ENCODE measurements around the gene TPST2. TPM values are rescaled to one million over a fixed set of nuclear protein-coding genes. Genes with fewer than 3 reads are reported as not detected.

Gene TPST2
- total RNA-seq, 3 donors from 2014 or later = 32.5 to 45.4 (median 38.8) TPM

- ATAC-seq (peak in 1 of 2 donors; percentile 2), DNase-seq (no peak)
- Mint-ChIP-seq H3K4me3 (peak overlapping the region; percentile 95), H3K27me3 (ENCODE audit: low read depth) (no peaks in the 10 kb centered on the region), H3K36me3 (ENCODE audit: insufficient read depth) (peaks cover 19% of the 10 kb centered on the region), H3K9me3 (no peaks in the 10 kb centered on the region), H3K4me1 (ENCODE audit: low read depth) (peaks cover 57% of the 10 kb centered on the region)
Observed at GRCh38 chr22:26484360-26484706, 105.6 kb downstream of the TPST2 start.

GRCh38 chr22:26483439-26484359 lies 106.2 kb downstream of the TPST2 start, which contains the start of the genes HPS4 and SRRD:
Gene HPS4 (minus strand): TSS chr22:26483783. CDS start chr22:26481762, 2,021 bp downstream.
Gene SRRD (plus strand): TSS chr22:26483877. CDS start chr22:26483891, 14 bp downstream.
- H3K36me3 Mint-ChIP-seq (ENCODE audit: insufficient read depth) = peaks cover 13% of the 10 kb centered on the region
- DNase-seq = peak; percentile 93
- peak; percentile 83 to 90 for ATAC-seq
- H3K4me3 Mint-ChIP-seq = peak within 1 kb of the TSS; percentile 95
- H3K27me3 Mint-ChIP-seq (ENCODE audit: low read depth) = no peaks in the 10 kb centered on the region
- no peaks in the 10 kb centered on the region for H3K9me3 Mint-ChIP-seq
- peaks cover 63% of the 10 kb centered on the region for H3K4me1 Mint-ChIP-seq (ENCODE audit: low read depth)

- no peak for ATAC-seq
- H3K27me3 Mint-ChIP-seq (ENCODE audit: low read depth) = no peaks in the 10 kb centered on the region
- peaks cover 7% of the 10 kb centered on the region for H3K36me3 Mint-ChIP-seq (ENCODE audit: insufficient read depth)
Observed at GRCh38 chr22:26483043-26483438, 106.9 kb downstream of the TPST2 start.

GRCh38 chr22:26482161-26482560 lies 107.8 kb downstream of the TPST2 start:
- H3K36me3 Mint-ChIP-seq (ENCODE audit: insufficient read depth) = peaks cover 13% of the 10 kb centered on the region
- H3K9me3 Mint-ChIP-seq = no peaks in the 10 kb centered on the region
- H3K4me3 Mint-ChIP-seq = peak overlapping the region; percentile 95
- DNase-seq (no peak), ATAC-seq (no peak)
- H3K27me3 Mint-ChIP-seq (ENCODE audit: low read depth) = no peaks in the 10 kb centered on the region
- peaks cover 72% of the 10 kb centered on the region for H3K4me1 Mint-ChIP-seq (ENCODE audit: low read depth)

More at GRCh38 chr22:26483043-26483438, 106.9 kb downstream of the TPST2 start:
- Mint-ChIP-seq H3K4me1 (ENCODE audit: low read depth) (peaks cover 64% of the 10 kb centered on the region), H3K9me3 (no peaks in the 10 kb centered on the region), H3K4me3 (peak overlapping the region; percentile 95)
- no peak for DNase-seq

GRCh38 chr22:26481694-26482093 lies 108.2 kb downstream of the TPST2 start:
- H3K9me3 Mint-ChIP-seq = no peaks in the 10 kb centered on the region
- H3K4me1 Mint-ChIP-seq (ENCODE audit: low read depth) = peaks cover 74% of the 10 kb centered on the region
- H3K36me3 Mint-ChIP-seq (ENCODE audit: insufficient read depth) = peaks cover 17% of the 10 kb centered on the region
- ATAC-seq (no peak), DNase-seq (no peak)
- H3K27me3 Mint-ChIP-seq (ENCODE audit: low read depth) = no peaks in the 10 kb centered on the region
- peak overlapping the region; percentile 45 for H3K4me3 Mint-ChIP-seq

- Mint-ChIP-seq H3K9me3 (no peaks in the 10 kb centered on the region), H3K4me3 (peak overlapping the region; percentile 35), H3K27me3 (ENCODE audit: low read depth) (no peaks in the 10 kb centered on the region), H3K36me3 (ENCODE audit: insufficient read depth) (peaks cover 20% of the 10 kb centered on the region), H3K4me1 (ENCODE audit: low read depth) (peaks cover 74% of the 10 kb centered on the region)
- DNase-seq = no peak
- no peak for ATAC-seq
Observed at GRCh38 chr22:26481112-26481693, 108.7 kb downstream of the TPST2 start.

GRCh38 chr22:26480611-26480932 lies 109.4 kb downstream of the TPST2 start:
- peak overlapping the region; percentile 66 for H3K4me3 Mint-ChIP-seq
- no peaks in the 10 kb centered on the region for H3K27me3 Mint-ChIP-seq (ENCODE audit: low read depth)
- ATAC-seq (no peak), DNase-seq (no peak)
- H3K4me1 Mint-ChIP-seq (ENCODE audit: low read depth) = peaks cover 69% of the 10 kb centered on the region
- H3K9me3 Mint-ChIP-seq = no peaks in the 10 kb centered on the region
- peaks cover 20% of the 10 kb centered on the region for H3K36me3 Mint-ChIP-seq (ENCODE audit: insufficient read depth)

- Mint-ChIP-seq H3K9me3 (no peaks in the 10 kb centered on the region), H3K4me3 (peak overlapping the region; percentile 66), H3K27me3 (ENCODE audit: low read depth) (no peaks in the 10 kb centered on the region), H3K4me1 (ENCODE audit: low read depth) (peaks cover 63% of the 10 kb centered on the region), H3K36me3 (ENCODE audit: insufficient read depth) (peaks cover 21% of the 10 kb centered on the region)
- no peak for ATAC-seq
- DNase-seq = no peak
Observed at GRCh38 chr22:26479792-26480610, 109.9 kb downstream of the TPST2 start.

GRCh38 chr22:26479043-26479791 lies 110.7 kb downstream of the TPST2 start:
- Mint-ChIP-seq H3K4me3 (peak overlapping the region; percentile 66), H3K27me3 (ENCODE audit: low read depth) (no peaks in the 10 kb centered on the region), H3K36me3 (ENCODE audit: insufficient read depth) (peaks cover 27% of the 10 kb centered on the region), H3K9me3 (no peaks in the 10 kb centered on the region), H3K4me1 (ENCODE audit: low read depth) (peaks cover 57% of the 10 kb centered on the region)
- DNase-seq (no peak), ATAC-seq (no peak)

- H3K9me3 Mint-ChIP-seq = no peaks in the 10 kb centered on the region
- no peaks in the 10 kb centered on the region for H3K27me3 Mint-ChIP-seq (ENCODE audit: low read depth)
- DNase-seq (no peak), ATAC-seq (no peak)
- peaks cover 39% of the 10 kb centered on the region for H3K36me3 Mint-ChIP-seq (ENCODE audit: insufficient read depth)
- H3K4me3 Mint-ChIP-seq = no peak overlapping the region
- H3K4me1 Mint-ChIP-seq (ENCODE audit: low read depth) = peaks cover 46% of the 10 kb centered on the region
Observed at GRCh38 chr22:26477341-26477731, 112.6 kb downstream of the TPST2 start.

GRCh38 chr22:26476705-26477340 lies 113.1 kb downstream of the TPST2 start:
- Mint-ChIP-seq H3K27me3 (ENCODE audit: low read depth) (no peaks in the 10 kb centered on the region), H3K4me1 (ENCODE audit: low read depth) (peaks cover 41% of the 10 kb centered on the region), H3K4me3 (no peak overlapping the region), H3K36me3 (ENCODE audit: insufficient read depth) (peaks cover 39% of the 10 kb centered on the region), H3K9me3 (no peaks in the 10 kb centered on the region)
- no peak for ATAC-seq
- no peak for DNase-seq

- H3K27me3 Mint-ChIP-seq (ENCODE audit: low read depth) = no peaks in the 10 kb centered on the region
- no peak for ATAC-seq
Observed at GRCh38 chr22:26474682-26475081, 115.2 kb downstream of the TPST2 start.

More at GRCh38 chr22:26474682-26475081, 115.2 kb downstream of the TPST2 start:
- Mint-ChIP-seq H3K36me3 (ENCODE audit: insufficient read depth) (peaks cover 44% of the 10 kb centered on the region), H3K4me3 (no peak overlapping the region), H3K4me1 (ENCODE audit: low read depth) (peaks cover 21% of the 10 kb centered on the region), H3K9me3 (no peaks in the 10 kb centered on the region)
- no peak for DNase-seq
